Muscle of leg (tissue), 11 donors: Measurements from ENCODE around the gene DPM3. TPM values are rescaled to one million over a fixed set of nuclear protein-coding genes. Genes with fewer than 3 reads are reported as not detected.

Source experiments
- DNase-seq: peaks from one replicate; pipeline ENCODE4 v3.0.0; 2013
- H3K27ac ChIP-seq: one replicate; pipeline ENCODE4 v1.5.1; 2013; ENCODE audit warnings: mild to moderate bottlenecking, low read length, control low read depth
- H3K27me3 ChIP-seq: one replicate; pipeline ENCODE4 v1.6.1; 2013; ENCODE audit warnings: low read length; ENCODE audit not compliant: control insufficient read depth, insufficient read depth
- H3K36me3 ChIP-seq: one replicate; pipeline ENCODE4 v1.6.1; 2013; ENCODE audit warnings: low read length; ENCODE audit not compliant: control insufficient read depth, insufficient read depth
- H3K4me1 ChIP-seq: one replicate; pipeline ENCODE4 v1.6.1; 2013; ENCODE audit warnings: low read length; ENCODE audit not compliant: control insufficient read depth, insufficient read depth
- H3K4me3 ChIP-seq: one replicate; pipeline ENCODE4 v1.5.1; 2013; ENCODE audit warnings: low read length, control low read depth
- H3K9me3 ChIP-seq: replicated peaks from 2 replicates; pipeline ENCODE4 v1.6.1; 2013; ENCODE audit warnings: low read depth, low read length; ENCODE audit not compliant: control insufficient read depth
- WGBS: methylation state at CpG from one replicate; pipeline ENCODE4 v1.1.5; 2013; ENCODE audit warnings: missing lambda C conversion rate; ENCODE audit not compliant: insufficient coverage; 5-methylcytosine and 5-hydroxymethylcytosine counted together
- polyA plus RNA-seq, 8 donors: library from polyadenylated mRNA; unstranded; fragments of 120-200 nt; gene quantifications; one replicate each; pipeline versions ENCODE4 v1.2.1 to v1.2.3, GENCODE V29; 2013; ENCODE audit warnings: inconsistent platforms in 1 of 8, low replicate concordance in 1 of 8; ENCODE audit not compliant: insufficient read length in 8 of 8, insufficient read depth in 1 of 8
- total RNA-seq: library from RNA; stranded (reverse); fragments of 120-200 nt; gene quantifications from one replicate; pipeline ENCODE4 v1.2.4, GENCODE V29; 2013

Gene DPM3
- total and polyA plus RNA-seq, 9 donors, result 20.1 to 27.9 (median 23.5) TPM

- Histone ChIP-seq H3K4me1 (no peaks in the 10 kb centered on the region), H3K27ac (no peak overlapping the region), H3K36me3 (no peaks in the 10 kb centered on the region), H3K27me3 (peaks cover 33% of the 10 kb centered on the region), H3K4me3 (no peak overlapping the region), H3K9me3 (no peaks in the 10 kb centered on the region)
- 74% methylated on average over 4 of the region's 5 CpGs for WGBS
- no peak for DNase-seq
Observed at GRCh38 chr1:155116113-155116764, 24.1 kb downstream of the DPM3 start.

GRCh38 chr1:155113450-155113980, 26.8 kb downstream of the DPM3 start:
- no peaks in the 10 kb centered on the region for H3K9me3 ChIP-seq
- no peak for DNase-seq
- H3K36me3 ChIP-seq, result no peaks in the 10 kb centered on the region
- H3K4me1 ChIP-seq, result no peaks in the 10 kb centered on the region
- peaks cover 14% of the 10 kb centered on the region for H3K27me3 ChIP-seq
- WGBS, result 86% methylated on average over 1 of the region's 5 CpGs
- no peak overlapping the region for H3K4me3 ChIP-seq
- no peak overlapping the region for H3K27ac ChIP-seq

- H3K27me3 ChIP-seq, result peaks cover 6% of the 10 kb centered on the region
- no peak overlapping the region for H3K4me3 ChIP-seq
- H3K4me1 ChIP-seq, result no peaks in the 10 kb centered on the region
- WGBS, result 41% methylated on average over 7 of the region's 8 CpGs
- no peak overlapping the region for H3K27ac ChIP-seq
- H3K9me3 ChIP-seq, result no peaks in the 10 kb centered on the region
- DNase-seq, result no peak
- no peaks in the 10 kb centered on the region for H3K36me3 ChIP-seq
Observed at GRCh38 chr1:155110826-155111225, 29.5 kb downstream of the DPM3 start.

- WGBS, result 62% methylated on average over 3 of the region's 8 CpGs
- no peak overlapping the region for H3K27ac ChIP-seq
- DNase-seq, result no peak
Observed at GRCh38 chr1:155110381-155110780, 29.9 kb downstream of the DPM3 start.

GRCh38 chr1:155108296-155108695, 32.0 kb downstream of the DPM3 start:
- Histone ChIP-seq H3K36me3 (no peaks in the 10 kb centered on the region), H3K4me3 (no peak overlapping the region), H3K27me3 (peaks cover 6% of the 10 kb centered on the region), H3K9me3 (no peaks in the 10 kb centered on the region), H3K4me1 (no peaks in the 10 kb centered on the region), H3K27ac (no peak overlapping the region)
- WGBS, result 74% methylated on average over 4 of the region's 5 CpGs
- no peak for DNase-seq

More at GRCh38 chr1:155110381-155110780, 29.9 kb downstream of the DPM3 start:
- peaks cover 6% of the 10 kb centered on the region for H3K27me3 ChIP-seq
- no peaks in the 10 kb centered on the region for H3K4me1 ChIP-seq
- no peaks in the 10 kb centered on the region for H3K36me3 ChIP-seq
- H3K4me3 ChIP-seq, result no peak overlapping the region
- no peaks in the 10 kb centered on the region for H3K9me3 ChIP-seq

GRCh38 chr1:155107309-155108264, 32.7 kb downstream of the DPM3 start:
- DNase-seq, result no peak
- H3K9me3 ChIP-seq, result no peaks in the 10 kb centered on the region
- no peaks in the 10 kb centered on the region for H3K36me3 ChIP-seq
- WGBS, result 71% methylated on average over 6 of the region's 12 CpGs
- no peaks in the 10 kb centered on the region for H3K4me1 ChIP-seq
- no peak overlapping the region for H3K4me3 ChIP-seq
- peaks cover 6% of the 10 kb centered on the region for H3K27me3 ChIP-seq
- no peak overlapping the region for H3K27ac ChIP-seq

- H3K36me3 ChIP-seq, result no peaks in the 10 kb centered on the region
- no peak overlapping the region for H3K4me3 ChIP-seq
- DNase-seq, result no peak
- no peak overlapping the region for H3K27ac ChIP-seq
- peaks cover 6% of the 10 kb centered on the region for H3K27me3 ChIP-seq
- 33% methylated on average over 2 of the region's 6 CpGs for WGBS
- H3K9me3 ChIP-seq, result no peaks in the 10 kb centered on the region
- no peaks in the 10 kb centered on the region for H3K4me1 ChIP-seq
Observed at GRCh38 chr1:155106862-155107261, 33.5 kb downstream of the DPM3 start.

- Histone ChIP-seq H3K4me3 (no peak overlapping the region), H3K9me3 (no peaks in the 10 kb centered on the region), H3K36me3 (no peaks in the 10 kb centered on the region), H3K27me3 (peaks cover 5% of the 10 kb centered on the region), H3K4me1 (no peaks in the 10 kb centered on the region), H3K27ac (no peak overlapping the region)
- 41% methylated on average over 7 of the region's 7 CpGs for WGBS
- peak; percentile 63 for DNase-seq
Observed at GRCh38 chr1:155105604-155106011, 34.7 kb downstream of the DPM3 start.

GRCh38 chr1:155104605-155105534, 35.5 kb downstream of the DPM3 start:
- peak; percentile 25 for DNase-seq
- Histone ChIP-seq H3K4me1 (no peaks in the 10 kb centered on the region), H3K9me3 (no peaks in the 10 kb centered on the region), H3K36me3 (no peaks in the 10 kb centered on the region), H3K4me3 (no peak overlapping the region), H3K27ac (no peak overlapping the region), H3K27me3 (peaks cover 5% of the 10 kb centered on the region)
- WGBS, result 87% methylated on average over 5 of the region's 7 CpGs
